Ovary (tissue), 3 donors: ENCODE measurements around the gene ZNF609.

Experiments
- CTCF ChIP-seq, 3 donors: fragments of 450-650 bp in 2 of 3; fragments of 200-600 bp in 1 of 3; IDR thresholded peaks; one replicate each; pipeline versions ENCODE4 v1.5.1 to v1.8.0; 2016 to 2022; ENCODE audit warnings: antibody characterized with exemption in 3 of 3, mild to moderate bottlenecking in 1 of 3
- EP300 ChIP-seq: sonication (generic); formaldehyde crosslinking; IDR thresholded peaks from one replicate; pipeline ENCODE4 v1.6.1; 2017; ENCODE audit warnings: antibody characterized with exemption
- POLR2A ChIP-seq: fragments of 450-650 bp; IDR thresholded peaks from one replicate; pipeline ENCODE4 v1.6.1; 2017; ENCODE audit warnings: antibody characterized with exemption, mild to moderate bottlenecking, moderate library complexity
- donor health status: DM: no; HTN: no; CAD: no.

GRCh38 chr15:64583519-64583918, 123.1 kb downstream of the ZNF609 start:
- TF ChIP-seq CTCF (IDR thresholded peaks at IDR 0.05) (no peak), EP300 (no peak), POLR2A (no peak)
